ENCODE data around the gene KCNG2.

DNA sequence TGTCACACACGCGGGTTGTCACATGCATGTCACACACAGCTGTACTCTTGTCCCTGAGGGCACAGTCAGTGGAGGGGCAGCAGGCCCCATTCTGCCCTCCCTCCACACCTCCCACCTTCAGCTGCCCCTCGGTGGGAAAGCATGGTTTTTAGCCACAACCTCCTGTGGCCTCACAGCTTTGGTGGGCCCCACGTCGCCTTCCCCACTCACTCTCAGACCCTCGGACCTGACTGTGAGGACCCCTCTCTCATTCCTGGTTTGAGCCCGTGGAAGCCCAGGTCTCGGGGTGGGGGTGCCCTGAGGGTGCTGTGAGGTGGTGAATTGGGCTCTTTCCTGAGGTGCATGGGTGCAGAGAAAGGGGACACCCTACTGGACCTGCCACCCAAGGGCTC lies 19.9 kb downstream of the KCNG2 start:
- TF ChIP-seq, protein P1, sequence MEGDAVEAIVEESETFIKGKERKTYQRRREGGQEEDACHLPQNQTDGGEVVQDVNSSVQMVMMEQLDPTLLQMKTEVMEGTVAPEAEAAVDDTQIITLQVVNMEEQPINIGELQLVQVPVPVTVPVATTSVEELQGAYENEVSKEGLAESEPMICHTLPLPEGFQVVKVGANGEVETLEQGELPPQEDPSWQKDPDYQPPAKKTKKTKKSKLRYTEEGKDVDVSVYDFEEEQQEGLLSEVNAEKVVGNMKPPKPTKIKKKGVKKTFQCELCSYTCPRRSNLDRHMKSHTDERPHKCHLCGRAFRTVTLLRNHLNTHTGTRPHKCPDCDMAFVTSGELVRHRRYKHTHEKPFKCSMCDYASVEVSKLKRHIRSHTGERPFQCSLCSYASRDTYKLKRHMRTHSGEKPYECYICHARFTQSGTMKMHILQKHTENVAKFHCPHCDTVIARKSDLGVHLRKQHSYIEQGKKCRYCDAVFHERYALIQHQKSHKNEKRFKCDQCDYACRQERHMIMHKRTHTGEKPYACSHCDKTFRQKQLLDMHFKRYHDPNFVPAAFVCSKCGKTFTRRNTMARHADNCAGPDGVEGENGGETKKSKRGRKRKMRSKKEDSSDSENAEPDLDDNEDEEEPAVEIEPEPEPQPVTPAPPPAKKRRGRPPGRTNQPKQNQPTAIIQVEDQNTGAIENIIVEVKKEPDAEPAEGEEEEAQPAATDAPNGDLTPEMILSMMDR (IDR thresholded peaks at IDR 0.05): no peak
- no peak for TF ChIP-seq EZH2 (IDR thresholded peaks at IDR 0.05; ENCODE audit: borderline replicate concordance, insufficient read depth, low read depth, low read length, poor library complexity, severe bottlenecking)
